HepG2 (cell line): Measurements from ENCODE around the gene TECTB. TPM values are rescaled to one million over a fixed set of nuclear protein-coding genes. Genes with fewer than 3 reads are reported as not detected.
A peak's percentile ranks its signal among the peaks of the same experiment; 100 is the strongest.

ENCODE experiments used
- AHR ChIP-seq: IDR thresholded peaks from 2 replicates; pipeline ENCODE4 v1.6.1; 2018; ENCODE audit warnings: missing genetic modification reagents, missing compliant biosample characterization
- ASH2L ChIP-seq: fragments of 300-600, 200-600 bp; sonication (generic); IDR thresholded peaks from 2 replicates; pipeline ENCODE4 v1.7.0; 2017; ENCODE audit warnings: low read depth, mild to moderate bottlenecking, moderate library complexity, mixed read lengths, low read length; ENCODE audit not compliant: insufficient read length
- ATF3 ChIP-seq: sonication (generic); formaldehyde crosslinking; IDR thresholded peaks from 2 replicates; pipeline ENCODE4 v1.4.0; 2020; ENCODE audit warnings: missing genetic modification reagents
- CEBPZ ChIP-seq: IDR thresholded peaks from 2 replicates; pipeline ENCODE4 v1.6.1; 2012; ENCODE audit warnings: low read length, improper control_type of control experiment
- EP300 ChIP-seq, 3 experiments: sonication (generic) in 1 of 3; formaldehyde crosslinking in 1 of 3; IDR thresholded peaks; 2 replicates each; pipeline versions ENCODE4 v1.5.1 to v1.6.1; 2011 to 2020; ENCODE audit warnings: low read depth in 2 of 3, low read length in 2 of 3, borderline replicate concordance in 1 of 3, improper control_type of control experiment in 1 of 3, mild to moderate bottlenecking in 1 of 3, missing genetic modification reagents in 1 of 3, moderate library complexity in 1 of 3
- KDM3A ChIP-seq: IDR thresholded peaks from 2 replicates; pipeline ENCODE4 v1.6.1; 2018; ENCODE audit warnings: low read depth, missing compliant biosample characterization
- MTERF4 ChIP-seq: sonication (generic); formaldehyde crosslinking; IDR thresholded peaks from 2 replicates; pipeline ENCODE4 v1.8.0; 2023; ENCODE audit warnings: mild to moderate bottlenecking, missing genetic modification reagents
- PAXIP1 ChIP-seq: sonication (generic); formaldehyde crosslinking; conservative IDR thresholded peaks from 2 replicates; pipeline ENCODE4 v1.4.0; 2020; ENCODE audit warnings: mild to moderate bottlenecking, missing genetic modification reagents, moderate library complexity
- PCBP2 ChIP-seq: fragments of 200-400 bp; formaldehyde crosslinking; optimal IDR thresholded peaks from 2 replicates; pipeline ENCODE3; 2018; ENCODE audit warnings: low read length, low read depth; ENCODE audit not compliant: poor library complexity, severe bottlenecking
- PPARG ChIP-seq: conservative IDR thresholded peaks from 2 replicates; pipeline ENCODE4 v1.6.1; 2016; ENCODE audit warnings: missing biosample characterization, missing genetic modification reagents
- SP5 ChIP-seq: IDR thresholded peaks from 2 replicates; pipeline ENCODE4 v1.6.1; 2016; ENCODE audit warnings: low read depth, borderline replicate concordance
- TFE3 ChIP-seq: IDR thresholded peaks from 2 replicates; pipeline ENCODE4 v1.6.1; 2016
- TGIF2 ChIP-seq: IDR thresholded peaks from 2 replicates; pipeline ENCODE4 v1.6.1; 2016; ENCODE audit warnings: control low read depth, missing compliant biosample characterization
- U2AF1 ChIP-seq: fragments of 200-400 bp; formaldehyde crosslinking; optimal IDR thresholded peaks from 2 replicates; pipeline ENCODE3; 2017; ENCODE audit warnings: mild to moderate bottlenecking, low read depth, low read length
- ZBTB3 ChIP-seq: sonication (generic); formaldehyde crosslinking; IDR thresholded peaks from 2 replicates; pipeline ENCODE4 v1.4.0; 2020; ENCODE audit warnings: low read depth, mild to moderate bottlenecking, moderate library complexity, missing genetic modification reagents, borderline replicate concordance
- ZNF232 ChIP-seq: sonication (generic); formaldehyde crosslinking; IDR thresholded peaks from 2 replicates; pipeline ENCODE4 v1.4.0; 2020; ENCODE audit warnings: missing genetic modification reagents, borderline replicate concordance
- ZNF34 ChIP-seq: sonication (generic); formaldehyde crosslinking; IDR thresholded peaks from 2 replicates; pipeline ENCODE4 v1.4.0; 2020; ENCODE audit warnings: mild to moderate bottlenecking, missing genetic modification reagents, borderline replicate concordance
- ZNF484 ChIP-seq: sonication (generic); formaldehyde crosslinking; IDR thresholded peaks from 2 replicates; pipeline ENCODE4 v1.5.1; 2020; ENCODE audit warnings: mild to moderate bottlenecking, low read depth, missing genetic modification reagents, borderline replicate concordance
- ZNF772 ChIP-seq: sonication (generic); formaldehyde crosslinking; IDR thresholded peaks from 2 replicates; pipeline ENCODE4 v1.5.0; 2020; ENCODE audit warnings: mild to moderate bottlenecking, missing genetic modification reagents
- polyA plus RNA-seq, 8 experiments: library from polyadenylated mRNA; depleted of rRNA in 3 of 8; stranded (reverse) in 7 of 8; unstranded in 1 of 8; fragments of >200 nt; fragmentation: Illumina TruSeq in 4 of 8; extraction: Trizol in 4 of 8; gene quantifications; 2 replicates each; pipeline versions ENCODE4 v1.2.1 to v1.2.3, GENCODE V29; 2011 to 2016; ENCODE audit warnings: low read depth in 4 of 8, missing spikeins in 1 of 8, mixed read lengths in 1 of 8; ENCODE audit not compliant: insufficient read depth in 1 of 8
- total RNA-seq, 5 experiments: library from RNA; depleted of rRNA; stranded (reverse); fragments of >200 nt; fragmentation: Illumina TruSeq; extraction: Trizol; gene quantifications; 2 replicates each; pipeline ENCODE4 v1.2.3, GENCODE V29; 2016; ENCODE audit warnings: low read depth in 1 of 5

The TECTB gene
- total and polyA plus RNA-seq, 2 of the 13 experiments (the other 11 are each of a cell fraction or from before 2014, with no cell fraction given) = 0.78 to 1.8 TPM

- TF ChIP-seq ZNF484 (CRISPR knock-in tag) (no peak), PCBP2 (no peak), MTERF4 (no peak), ZBTB3 (no peak), CEBPZ (no peak), PPARG (CRISPR knock-in tag) (peak; percentile 80), EP300 (IDR thresholded peaks at IDR 0.05; ENCODE audit: low read depth in 2 of 2, low read length in 2 of 2) (peak in 1 of 2 experiments; percentile 96; a peak in 3 of 4 replicates), EP300 (CRISPR knock-in tag; IDR thresholded peaks at IDR 0.05; ENCODE audit: borderline replicate concordance) (peak; percentile 56; the same call in 1 of the 2 replicates), AHR (CRISPR knock-in tag) (no peak), ZNF772 (CRISPR knock-in tag) (no peak), TFE3 (peak; percentile 66; the same call in 1 of the 2 replicates), U2AF1 (no peak), KDM3A (CRISPR knock-in tag) (no peak), ASH2L (peak; percentile 18), SP5 (CRISPR knock-in tag) (no peak; the same call in 1 of the 2 replicates), PAXIP1 (CRISPR knock-in tag) (peak; percentile 70; the same call in 1 of the 2 replicates), ATF3 (CRISPR knock-in tag) (peak; percentile 34; the same call in 1 of the 2 replicates), ZNF232 (CRISPR knock-in tag) (no peak), ZNF34 (no peak), TGIF2 (CRISPR knock-in tag) (no peak)
Measured at GRCh38 chr10:112304267-112304859, 21.2 kb downstream of the TECTB start (continued).
